LNCaP clone FGC (cell line): ENCODE measurements around the gene MYH16.
"Not testable (repeated sequence)": the region's sequence is repeated elsewhere in the genome, so short reads cannot be mapped to it uniquely, and the experiment has no call there.

Source experiments
- DNase-seq: peaks from one replicate; pipeline ENCODE4 v3.0.0-alpha.2; 2011; ENCODE audit warnings: low read depth
- H3K4me3 ChIP-seq: 2 replicates; pipeline ENCODE4 v1.5.1; 2011; ENCODE audit warnings: mild to moderate bottlenecking, low read depth, low read length, control low read depth
- TF ChIP-seq, protein P1 (sequence below): IDR thresholded peaks from 2 replicates; pipeline ENCODE4 v1.5.1; 2012; ENCODE audit warnings: mild to moderate bottlenecking; ENCODE audit not compliant: control insufficient read depth, insufficient read depth; ENCODE audit errors: extremely low read depth

The MYH16 gene

GRCh38 chr7:99272476-99273045 lies at the start of gene MYH16:
TSS of gene MYH16 (plus strand) at chr7:99272839.
- no peak within 1 kb of the TSS for H3K4me3 ChIP-seq
- TF ChIP-seq, protein P1, sequence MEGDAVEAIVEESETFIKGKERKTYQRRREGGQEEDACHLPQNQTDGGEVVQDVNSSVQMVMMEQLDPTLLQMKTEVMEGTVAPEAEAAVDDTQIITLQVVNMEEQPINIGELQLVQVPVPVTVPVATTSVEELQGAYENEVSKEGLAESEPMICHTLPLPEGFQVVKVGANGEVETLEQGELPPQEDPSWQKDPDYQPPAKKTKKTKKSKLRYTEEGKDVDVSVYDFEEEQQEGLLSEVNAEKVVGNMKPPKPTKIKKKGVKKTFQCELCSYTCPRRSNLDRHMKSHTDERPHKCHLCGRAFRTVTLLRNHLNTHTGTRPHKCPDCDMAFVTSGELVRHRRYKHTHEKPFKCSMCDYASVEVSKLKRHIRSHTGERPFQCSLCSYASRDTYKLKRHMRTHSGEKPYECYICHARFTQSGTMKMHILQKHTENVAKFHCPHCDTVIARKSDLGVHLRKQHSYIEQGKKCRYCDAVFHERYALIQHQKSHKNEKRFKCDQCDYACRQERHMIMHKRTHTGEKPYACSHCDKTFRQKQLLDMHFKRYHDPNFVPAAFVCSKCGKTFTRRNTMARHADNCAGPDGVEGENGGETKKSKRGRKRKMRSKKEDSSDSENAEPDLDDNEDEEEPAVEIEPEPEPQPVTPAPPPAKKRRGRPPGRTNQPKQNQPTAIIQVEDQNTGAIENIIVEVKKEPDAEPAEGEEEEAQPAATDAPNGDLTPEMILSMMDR, result no peak
- no peak for DNase-seq

DNA sequence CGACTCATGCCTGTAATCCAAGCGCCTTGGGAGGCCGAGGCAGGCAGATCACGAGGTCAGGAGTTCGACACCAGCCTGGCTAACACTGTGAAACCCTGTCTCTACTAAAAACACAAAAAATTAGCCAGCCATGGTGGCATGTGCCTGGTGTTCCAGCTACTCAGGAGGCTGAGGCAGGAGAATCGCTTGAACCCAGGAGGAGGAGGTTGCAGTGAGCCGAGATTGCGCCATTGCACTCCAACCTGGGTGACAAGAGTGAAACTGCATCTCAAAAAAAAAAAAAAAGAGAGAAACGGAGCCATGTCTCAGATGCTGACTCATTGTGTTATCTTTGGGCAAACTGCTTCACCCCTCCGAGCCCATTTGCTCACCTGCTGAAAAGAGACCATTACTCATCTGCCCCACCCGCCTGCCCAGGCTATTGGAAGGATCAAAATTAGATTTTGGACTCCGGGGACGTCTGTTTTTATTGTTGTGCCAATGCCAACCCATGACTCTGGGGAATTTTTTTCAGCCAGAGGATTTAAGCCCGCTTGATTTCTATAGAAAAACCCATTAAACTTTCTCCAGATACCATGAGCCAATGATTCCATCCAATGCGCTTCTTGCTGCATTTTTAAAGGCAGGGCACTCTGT lies 48.3 kb upstream of the MYH16 start:
- DNase-seq, H3K4me3 ChIP-seq: not testable (repeated sequence)

DNA sequence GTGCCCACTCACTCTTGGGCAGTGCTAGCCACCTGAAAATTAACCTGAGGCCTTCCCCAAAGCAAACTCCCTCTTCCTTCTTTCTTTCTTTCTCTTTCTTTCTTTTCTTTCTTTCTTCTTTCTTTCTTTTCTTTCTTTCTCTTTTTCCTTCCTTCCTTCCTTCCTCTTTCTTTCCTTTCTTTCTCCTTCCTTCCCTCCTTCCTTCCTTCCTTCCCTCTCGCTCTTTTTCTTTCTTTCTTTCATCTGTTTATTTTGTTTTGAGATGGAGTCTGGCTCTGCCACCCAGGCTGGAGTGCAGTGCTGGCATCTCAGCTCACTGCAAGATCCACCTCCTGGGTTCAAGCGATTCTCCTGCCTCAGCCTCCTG lies 47.8 kb upstream of the MYH16 start:
- TF ChIP-seq, protein P1, result no peak
- H3K4me3 ChIP-seq, result no peak overlapping the region
- no peak for DNase-seq

- no peak overlapping the region for H3K4me3 ChIP-seq
- DNase-seq, result no peak
- TF ChIP-seq, protein P1, result no peak
These were observed 43.4 kb upstream of the MYH16 start for GRCh38 chr7:99229234-99229633.

- DNase-seq, result no peak
- TF ChIP-seq, protein P1, result no peak
- H3K4me3 ChIP-seq, result no peak overlapping the region
These were observed 40.4 kb upstream of the MYH16 start for GRCh38 chr7:99232082-99232770.

GRCh38 chr7:99232955-99233354 lies 39.7 kb upstream of the MYH16 start:
- H3K4me3 ChIP-seq, DNase-seq: not testable (repeated sequence)

- no peak for DNase-seq
- TF ChIP-seq, protein P1, result no peak
These were observed 38.5 kb upstream of the MYH16 start for GRCh38 chr7:99234185-99234584.

GRCh38 chr7:99235925-99236324 lies 36.7 kb upstream of the MYH16 start:
- H3K4me3 ChIP-seq, result no peak overlapping the region
- TF ChIP-seq, protein P1, result no peak
- DNase-seq, result no peak

More at GRCh38 chr7:99234185-99234584, 38.5 kb upstream of the MYH16 start:
- no peak overlapping the region for H3K4me3 ChIP-seq

- H3K4me3 ChIP-seq, DNase-seq: not testable (repeated sequence)
These were observed 34.8 kb upstream of the MYH16 start for GRCh38 chr7:99237876-99238275.
